BE2C (cell line): ENCODE measurements around the gene CDC6.

Source experiments
- DNase-seq: peaks from one replicate; pipeline ENCODE4 v3.0.0-alpha.2; 2020
- H3K27me3 ChIP-seq: fragments of 250-450 bp; sonication (Bioruptor Pico); 2 replicates; pipeline ENCODE4 v1.5.1; 2020; ENCODE audit warnings: mild to moderate bottlenecking
- H3K36me3 ChIP-seq: fragments of 250-450 bp; sonication (Bioruptor Pico); 2 replicates; pipeline ENCODE4 v1.5.1; 2020; ENCODE audit warnings: mild to moderate bottlenecking
- H3K4me1 ChIP-seq: fragments of 250-450 bp; sonication (Bioruptor Pico); 2 replicates; pipeline ENCODE4 v1.5.1; 2020
- H3K4me3 ChIP-seq: 2 replicates; pipeline ENCODE4 v1.5.1; 2011; ENCODE audit warnings: low read depth, low read length
- H3K9me3 ChIP-seq: fragments of 250-450 bp; sonication (Bioruptor Pico); 2 replicates; pipeline ENCODE4 v1.5.1; 2020
- TF ChIP-seq, protein P1 (sequence below): IDR thresholded peaks from 2 replicates; pipeline ENCODE4 v1.5.1; 2012; ENCODE audit warnings: mild to moderate bottlenecking, low read depth, low read length

Gene CDC6

DNA sequence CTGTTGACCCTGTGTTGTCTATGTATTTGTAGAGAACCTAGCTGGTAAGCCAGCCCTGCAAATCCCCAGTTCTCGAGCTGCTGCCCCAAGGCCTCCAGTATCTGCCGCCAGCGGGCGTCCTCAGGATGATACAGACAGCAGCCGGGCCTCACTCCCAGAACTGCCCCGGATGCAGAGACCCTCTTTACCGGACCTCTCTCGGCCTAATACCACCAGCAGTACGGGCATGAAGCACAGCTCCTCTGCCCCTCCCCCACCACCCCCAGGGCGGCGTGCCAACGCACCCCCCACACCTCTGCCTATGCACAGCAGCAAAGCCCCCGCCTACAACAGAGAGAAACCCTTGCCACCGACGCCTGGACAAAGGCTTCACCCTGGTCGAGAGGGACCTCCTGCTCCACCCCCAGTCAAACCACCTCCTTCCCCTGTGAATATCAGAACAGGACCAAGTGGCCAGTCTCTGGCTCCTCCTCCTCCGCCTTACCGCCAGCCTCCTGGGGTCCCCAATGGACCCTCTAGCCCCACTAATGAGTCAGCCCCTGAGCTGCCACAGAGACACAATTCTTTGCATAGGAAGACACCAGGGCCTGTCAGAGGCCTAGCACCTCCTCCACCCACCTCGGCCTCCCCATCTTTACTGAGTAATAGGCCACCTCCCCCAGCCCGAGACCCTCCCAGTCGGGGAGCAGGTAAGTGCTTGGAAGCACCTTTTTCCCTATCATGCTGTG is 23.1 kb upstream of the CDC6 start:
- Histone ChIP-seq H3K4me3 (no peak overlapping the region), H3K4me1 (no peaks in the 10 kb centered on the region), H3K36me3 (peaks cover 12% of the 10 kb centered on the region), H3K27me3 (no peaks in the 10 kb centered on the region), H3K9me3 (no peaks in the 10 kb centered on the region)
- DNase-seq, result no peak
- TF ChIP-seq, protein P1, sequence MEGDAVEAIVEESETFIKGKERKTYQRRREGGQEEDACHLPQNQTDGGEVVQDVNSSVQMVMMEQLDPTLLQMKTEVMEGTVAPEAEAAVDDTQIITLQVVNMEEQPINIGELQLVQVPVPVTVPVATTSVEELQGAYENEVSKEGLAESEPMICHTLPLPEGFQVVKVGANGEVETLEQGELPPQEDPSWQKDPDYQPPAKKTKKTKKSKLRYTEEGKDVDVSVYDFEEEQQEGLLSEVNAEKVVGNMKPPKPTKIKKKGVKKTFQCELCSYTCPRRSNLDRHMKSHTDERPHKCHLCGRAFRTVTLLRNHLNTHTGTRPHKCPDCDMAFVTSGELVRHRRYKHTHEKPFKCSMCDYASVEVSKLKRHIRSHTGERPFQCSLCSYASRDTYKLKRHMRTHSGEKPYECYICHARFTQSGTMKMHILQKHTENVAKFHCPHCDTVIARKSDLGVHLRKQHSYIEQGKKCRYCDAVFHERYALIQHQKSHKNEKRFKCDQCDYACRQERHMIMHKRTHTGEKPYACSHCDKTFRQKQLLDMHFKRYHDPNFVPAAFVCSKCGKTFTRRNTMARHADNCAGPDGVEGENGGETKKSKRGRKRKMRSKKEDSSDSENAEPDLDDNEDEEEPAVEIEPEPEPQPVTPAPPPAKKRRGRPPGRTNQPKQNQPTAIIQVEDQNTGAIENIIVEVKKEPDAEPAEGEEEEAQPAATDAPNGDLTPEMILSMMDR, result no peak

DNA sequence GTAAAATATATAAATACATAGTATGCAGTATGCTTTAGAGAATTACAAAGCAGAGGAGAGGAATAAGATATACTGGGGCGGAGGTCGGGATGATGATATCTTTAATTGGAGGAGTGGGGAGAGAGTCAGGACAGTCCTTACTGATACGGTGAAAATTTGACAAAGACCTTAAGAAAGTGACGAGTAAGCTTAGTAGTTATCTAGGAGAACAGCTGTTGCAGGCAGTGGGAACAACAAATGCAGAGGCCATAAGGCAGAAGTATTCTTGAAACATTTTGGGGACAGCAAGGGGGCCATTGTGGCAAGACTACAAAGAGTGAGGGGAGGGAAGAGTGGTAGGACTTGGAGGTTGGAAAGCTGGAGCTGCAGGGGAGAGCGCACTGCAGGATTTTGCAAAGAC is 22.3 kb upstream of the CDC6 start:
- H3K27me3 ChIP-seq, result no peaks in the 10 kb centered on the region
- H3K36me3 ChIP-seq, result peaks cover 12% of the 10 kb centered on the region
- TF ChIP-seq, protein P1, result no peak
- DNase-seq, result no peak
- H3K9me3 ChIP-seq, result no peaks in the 10 kb centered on the region
- no peaks in the 10 kb centered on the region for H3K4me1 ChIP-seq
- H3K4me3 ChIP-seq, result no peak overlapping the region

DNA sequence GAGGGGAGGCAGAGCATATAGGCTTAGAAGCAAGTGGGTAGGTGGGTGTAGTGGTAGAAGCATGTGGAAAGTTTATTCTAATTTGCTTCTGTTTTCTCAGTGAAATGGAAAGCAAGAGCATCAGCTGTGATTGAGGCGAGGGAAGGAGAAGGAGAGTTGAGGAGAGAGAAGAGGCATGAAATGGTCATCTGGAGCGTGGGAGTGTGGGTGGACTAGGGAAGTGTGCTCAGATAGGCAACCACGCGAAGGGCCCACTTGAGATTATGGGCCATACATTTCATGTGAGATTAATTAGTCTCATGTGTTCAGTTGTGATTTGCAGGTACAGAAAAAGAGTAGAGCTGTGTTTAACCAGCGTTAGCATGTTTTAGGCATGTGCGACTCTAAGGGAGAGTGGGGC is 20.8 kb upstream of the CDC6 start:
- no peaks in the 10 kb centered on the region for H3K27me3 ChIP-seq
- DNase-seq, result no peak
- H3K4me1 ChIP-seq, result no peaks in the 10 kb centered on the region
- TF ChIP-seq, protein P1, result no peak
- no peak overlapping the region for H3K4me3 ChIP-seq
- H3K36me3 ChIP-seq, result peaks cover 12% of the 10 kb centered on the region
- no peaks in the 10 kb centered on the region for H3K9me3 ChIP-seq

DNA sequence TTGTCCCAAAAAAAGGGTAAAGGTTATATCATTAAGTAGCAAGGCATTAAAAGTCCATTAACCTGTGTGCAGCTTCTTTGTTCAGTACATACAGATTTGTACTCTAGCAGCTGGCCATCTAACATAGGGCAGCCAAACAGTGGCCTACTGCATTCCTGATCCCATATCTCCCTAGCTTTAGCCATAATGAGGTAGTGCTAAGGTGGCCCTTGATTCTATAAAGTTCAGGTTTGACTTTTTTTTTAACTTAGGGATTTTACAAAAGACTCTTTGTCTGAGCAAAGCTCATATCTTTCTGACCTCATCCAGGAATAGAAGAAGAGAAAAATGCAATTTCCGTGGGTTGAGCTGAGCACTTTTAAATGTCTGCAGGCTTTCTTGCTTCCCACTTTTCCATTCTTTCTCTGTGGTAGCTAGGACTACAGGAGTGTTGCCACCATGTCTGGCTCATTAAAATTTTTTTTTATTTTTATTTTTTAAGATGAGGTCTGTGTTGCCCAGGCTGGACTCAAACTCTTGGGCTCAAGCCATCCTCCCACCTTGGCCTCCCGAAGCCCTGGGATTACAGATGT is 19.5 kb upstream of the CDC6 start:
- Histone ChIP-seq H3K4me1 (no peaks in the 10 kb centered on the region), H3K4me3 (no peak overlapping the region), H3K9me3 (no peaks in the 10 kb centered on the region), H3K27me3 (no peaks in the 10 kb centered on the region), H3K36me3 (peaks cover 8% of the 10 kb centered on the region)
- TF ChIP-seq, protein P1, result no peak
- DNase-seq, result no peak

DNA sequence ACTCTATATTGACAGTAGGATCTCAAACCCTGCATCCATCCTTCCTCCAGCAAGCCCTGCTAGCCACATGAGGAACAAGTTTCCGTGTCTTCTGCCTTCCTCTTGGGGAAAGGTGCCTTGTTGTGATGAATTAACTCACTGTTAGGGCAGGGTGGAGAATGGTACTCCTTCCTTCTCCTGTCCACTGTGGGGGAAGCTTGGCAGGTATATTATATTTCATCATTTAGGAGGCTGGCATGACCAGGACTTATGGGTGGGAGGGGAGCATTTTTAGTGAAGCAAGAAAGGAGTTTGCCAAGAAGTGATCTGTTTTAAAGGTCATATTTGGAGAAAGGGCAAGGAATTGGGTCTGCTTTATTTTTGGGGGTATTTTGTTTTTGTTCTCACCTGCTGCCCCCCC is 9.3 kb upstream of the CDC6 start:
- Histone ChIP-seq H3K9me3 (no peaks in the 10 kb centered on the region), H3K36me3 (peaks cover 27% of the 10 kb centered on the region), H3K27me3 (no peaks in the 10 kb centered on the region), H3K4me3 (no peak overlapping the region), H3K4me1 (no peaks in the 10 kb centered on the region)
- TF ChIP-seq, protein P1, result no peak
- DNase-seq, result no peak

DNA sequence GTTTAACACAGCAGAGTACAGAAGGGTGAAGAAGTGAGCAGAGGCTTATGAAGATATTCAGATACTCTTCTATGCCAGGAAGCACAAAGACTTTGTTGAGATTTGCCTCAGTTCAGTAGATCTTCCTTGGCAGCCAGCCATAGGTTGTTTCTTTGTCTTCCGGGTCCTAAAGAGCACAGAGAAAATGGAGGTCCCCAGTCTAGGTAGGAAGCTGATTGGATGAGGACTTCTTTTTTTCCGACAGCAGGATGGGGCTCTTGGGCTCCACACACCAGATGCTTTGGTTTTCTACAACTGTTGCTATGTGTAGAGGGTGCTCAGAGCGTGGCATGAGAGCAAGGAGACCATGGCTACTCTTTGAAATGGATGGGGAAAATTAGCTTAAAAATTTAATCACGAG is 8.3 kb upstream of the CDC6 start:
- peaks cover 27% of the 10 kb centered on the region for H3K36me3 ChIP-seq
- H3K4me1 ChIP-seq, result no peaks in the 10 kb centered on the region
- no peak overlapping the region for H3K4me3 ChIP-seq
- DNase-seq, result no peak
- H3K9me3 ChIP-seq, result no peaks in the 10 kb centered on the region
- TF ChIP-seq, protein P1, result no peak
- H3K27me3 ChIP-seq, result no peaks in the 10 kb centered on the region
